GM19463 (cell line): ENCODE results near the gene STING1.

Source experiments
- ATAC-seq: cut with Tn5 transposase; IDR thresholded peaks from one replicate; pipeline ENCODE4 v1.9.1; 2021; ENCODE audit warnings: mild to moderate bottlenecking, moderate library complexity; ENCODE audit not compliant: unreplicated experiment

The STING1 gene

GRCh38 chr5:139468421-139468931, 14.1 kb downstream of the STING1 start:
- ATAC-seq: no peak

GRCh38 chr5:139462586-139463276, 19.8 kb downstream of the STING1 start, which contains the start of gene ECSCR:
TSS of gene ECSCR (minus strand) at chr5:139462743. CDS start at chr5:139462670, 73 bp downstream.
- ATAC-seq: no peak

GRCh38 chr5:139461698-139462097, 20.9 kb downstream of the STING1 start:
- no peak for ATAC-seq

- ATAC-seq: no peak
These were observed 21.4 kb downstream of the STING1 start for GRCh38 chr5:139461176-139461575.

- no peak for ATAC-seq
These were observed 22.1 kb downstream of the STING1 start for GRCh38 chr5:139460455-139460854.

GRCh38 chr5:139459451-139459934, 23.1 kb downstream of the STING1 start:
- ATAC-seq: peak; percentile 37

- peak; percentile 57 for ATAC-seq
These were observed 23.8 kb downstream of the STING1 start for GRCh38 chr5:139458580-139459407.

- no peak for ATAC-seq
These were observed 24.8 kb downstream of the STING1 start for GRCh38 chr5:139457653-139458306.

GRCh38 chr5:139457241-139457640, 25.3 kb downstream of the STING1 start:
- ATAC-seq: no peak

- no peak for ATAC-seq
These were observed 25.8 kb downstream of the STING1 start for GRCh38 chr5:139456776-139457175.

- ATAC-seq: no peak
These were observed 27.8 kb downstream of the STING1 start for GRCh38 chr5:139454568-139455290.

GRCh38 chr5:139453683-139454567, 28.6 kb downstream of the STING1 start:
- no peak for ATAC-seq

GRCh38 chr5:139451878-139452660, 30.5 kb downstream of the STING1 start:
- ATAC-seq: no peak

- ATAC-seq: no peak
These were observed 31.4 kb downstream of the STING1 start for GRCh38 chr5:139451176-139451575.

GRCh38 chr5:139446956-139447779, 35.4 kb downstream of the STING1 start:
- peak; percentile 70 for ATAC-seq

GRCh38 chr5:139445325-139446170, 37.0 kb downstream of the STING1 start:
- no peak for ATAC-seq
